IMR-90 (cell line): ENCODE data around the gene PMM2. TPM values are rescaled to one million over a fixed set of nuclear protein-coding genes. Genes with fewer than 3 reads are reported as not detected.
A peak's percentile ranks its signal among the peaks of the same experiment; 100 is the strongest.

Source experiments
- ATAC-seq: fragments of 200-7000 bp; cut with Tn5 transposase; 2 replicates; pipeline ENCODE4 v1.9.1; 2020; ENCODE audit warnings: low read depth, mild to moderate bottlenecking, moderate library complexity
- BruUV-seq: library from RNA; stranded (reverse); fragments of 400-500 nt; replicated peaks from 2 replicates; lab custom pipeline; 2021; lab: Mats Ljungman, UMichigan
- CTCF ChIA-PET: fragments of 300-600 bp; formaldehyde crosslinking; extraction: SDS; loops from one replicate; lab custom pipeline; 2021; ENCODE audit warnings: antibody characterized with exemption; lab: Yijun Ruan, JAX
- POLR2A ChIA-PET: fragments of 300-600 bp; sonication (Branson Sonifier 250); formaldehyde crosslinking; loops from one replicate; lab custom pipeline; 2022; ENCODE audit warnings: antibody characterized with exemption; ENCODE audit not compliant: unreplicated experiment; lab: Charles Lee
- DNase-seq: peaks from one replicate; pipeline ENCODE4 v3.0.0; 2013
- H2AFZ ChIP-seq: replicated peaks from 2 replicates; pipeline ENCODE3; 2013; ENCODE audit warnings: low read length, mild to moderate bottlenecking; ENCODE audit not compliant: poor library complexity
- H2AK5ac ChIP-seq: 2 replicates; pipeline ENCODE4 v1.6.1; 2013; ENCODE audit warnings: low read depth, low read length, inconsistent platforms
- H2AK9ac ChIP-seq: replicated peaks from 2 replicates; pipeline ENCODE3; 2013; ENCODE audit warnings: mild to moderate bottlenecking, low read depth, low read length, moderate library complexity; ENCODE audit not compliant: poor library complexity
- H2BK120ac ChIP-seq: 2 replicates; pipeline ENCODE4 v1.6.1; 2013; ENCODE audit warnings: low read depth, low read length, inconsistent platforms
- H2BK15ac ChIP-seq: 3 replicates; pipeline ENCODE4 v1.6.1; 2013; ENCODE audit warnings: low read depth, low read length, inconsistent platforms
- H2BK20ac ChIP-seq: 2 replicates; pipeline ENCODE4 v1.6.1; 2013; ENCODE audit warnings: low read depth, mild to moderate bottlenecking, inconsistent platforms, low read length, moderate library complexity
- H2BK5ac ChIP-seq: 2 replicates; pipeline ENCODE4 v1.6.1; 2013; ENCODE audit warnings: mild to moderate bottlenecking, low read depth, low read length, inconsistent platforms; ENCODE audit not compliant: poor library complexity, severe bottlenecking
- H3K14ac ChIP-seq: replicated peaks from 2 replicates; pipeline ENCODE4 v1.6.1; 2013; ENCODE audit warnings: low read depth, low read length, inconsistent platforms
- H3K18ac ChIP-seq: 2 replicates; pipeline ENCODE4 v1.6.1; 2013; ENCODE audit warnings: low read depth, low read length, control low read depth
- H3K23ac ChIP-seq: 2 replicates; pipeline ENCODE4 v1.6.1; 2013; ENCODE audit warnings: low read depth, low read length, inconsistent platforms
- H3K27ac ChIP-seq: 2 replicates; pipeline ENCODE4 v1.5.1; 2013; ENCODE audit warnings: mild to moderate bottlenecking, control low read depth, low read length; ENCODE audit not compliant: insufficient read depth
- H3K27me3 ChIP-seq: 2 replicates; pipeline ENCODE4 v1.6.1; 2013; ENCODE audit warnings: low read length; ENCODE audit not compliant: control insufficient read depth, insufficient read depth
- H3K36me3 ChIP-seq: 2 replicates; pipeline ENCODE4 v1.6.1; 2013; ENCODE audit warnings: low read length, mixed read lengths; ENCODE audit not compliant: control insufficient read depth, insufficient read depth
- H3K4ac ChIP-seq: 2 replicates; pipeline ENCODE4 v1.6.1; 2013; ENCODE audit warnings: low read depth, low read length, inconsistent platforms
- H3K4me1 ChIP-seq: 2 replicates; pipeline ENCODE4 v1.6.1; 2013; ENCODE audit warnings: low read length, mixed read lengths; ENCODE audit not compliant: control insufficient read depth, insufficient read depth
- H3K4me2 ChIP-seq: 2 replicates; pipeline ENCODE4 v1.6.1; 2013; ENCODE audit warnings: low read depth, mild to moderate bottlenecking, control low read depth, low read length, moderate library complexity
- H3K4me3 ChIP-seq: 2 replicates; pipeline ENCODE4 v1.5.1; 2013; ENCODE audit warnings: low read depth, mild to moderate bottlenecking, control low read depth, low read length, moderate library complexity; ENCODE audit not compliant: insufficient read depth
- H3K56ac ChIP-seq: 2 replicates; pipeline ENCODE4 v1.6.1; 2013; ENCODE audit warnings: low read length, inconsistent platforms; ENCODE audit not compliant: insufficient read depth; ENCODE audit errors: extremely low read depth
- H3K79me1 ChIP-seq, 2 experiments: 2 replicates each; pipeline ENCODE4 v1.6.1; 2013; ENCODE audit warnings: low read length in 2 of 2, inconsistent platforms in 1 of 2, low read depth in 1 of 2
- H3K9ac ChIP-seq: 2 replicates; pipeline ENCODE4 v1.6.1; 2013; ENCODE audit warnings: low read depth, low read length, control low read depth
- H3K9me1 ChIP-seq: 2 replicates; pipeline ENCODE4 v1.6.1; 2013; ENCODE audit warnings: low read length, inconsistent platforms; ENCODE audit not compliant: insufficient read depth
- H3K9me3 ChIP-seq: 2 replicates; pipeline ENCODE4 v1.6.1; 2013; ENCODE audit warnings: low read length; ENCODE audit not compliant: control insufficient read depth, insufficient read depth
- H4K20me1 ChIP-seq: 2 replicates; pipeline ENCODE4 v1.6.1; 2013; ENCODE audit warnings: low read length, inconsistent platforms; ENCODE audit not compliant: insufficient read depth
- H4K5ac ChIP-seq: 2 replicates; pipeline ENCODE4 v1.6.1; 2013; ENCODE audit warnings: mild to moderate bottlenecking, low read depth, low read length, control low read depth
- H4K8ac ChIP-seq, 2 experiments: 2 replicates each; pipeline ENCODE4 v1.6.1; 2013; ENCODE audit warnings: low read depth in 2 of 2, low read length in 2 of 2, control low read depth in 1 of 2, inconsistent platforms in 1 of 2
- H4K91ac ChIP-seq: 2 replicates; pipeline ENCODE4 v1.6.1; 2013; ENCODE audit warnings: low read depth, low read length, inconsistent platforms; ENCODE audit not compliant: insufficient read depth
- FOS ChIP-seq: fragments of 150-350 bp; IDR thresholded peaks from 2 replicates; pipeline ENCODE4 v1.6.1; 2016; ENCODE audit warnings: low read depth, low read length
- MXI1 ChIP-seq: IDR thresholded peaks from 2 replicates; pipeline ENCODE4 v1.6.1; 2012; ENCODE audit warnings: low read depth, mild to moderate bottlenecking, low read length, moderate library complexity, borderline replicate concordance
- POLR2A ChIP-seq: IDR thresholded peaks from 2 replicates; pipeline ENCODE4 v1.6.1; 2012; ENCODE audit warnings: mild to moderate bottlenecking, low read depth, low read length
- RAD21 ChIP-seq: IDR thresholded peaks from 2 replicates; pipeline ENCODE4 v1.6.1; 2012; ENCODE audit warnings: low read length, improper control_type of control experiment
- RCOR1 ChIP-seq: IDR thresholded peaks from 2 replicates; pipeline ENCODE4 v1.6.1; 2012; ENCODE audit warnings: mild to moderate bottlenecking, low read length, improper control_type of control experiment; ENCODE audit not compliant: insufficient replicate concordance
- WGBS, 2 experiments: methylation state at CpG; one replicate each; pipeline versions ENCODE4 v1.1.5 to v1.1.7; 2013; ENCODE audit warnings: missing lambda C conversion rate in 2 of 2; ENCODE audit not compliant: insufficient read length in 1 of 2; ENCODE audit errors: extremely low coverage in 2 of 2; 5-methylcytosine and 5-hydroxymethylcytosine counted together
- dilution Hi-C: fragments of 300-500 bp; cut with HindIII; formaldehyde crosslinking; loops from one replicate; pipeline ENCODE4 v1.14.3; 2018; ENCODE audit warnings: low sequenced_read_pairs; ENCODE audit not compliant: unreplicated experiment
- in situ Hi-C: fragments of 300-500 bp; cut with MboI; formaldehyde crosslinking; loops from 3 replicates; pipeline ENCODE4 v1.14.3; 2019; ENCODE audit warnings: low sequenced_read_pairs, inconsistent platforms, mixed read lengths
- intact Hi-C: fragments of 100-400 bp; cut with micrococcal nuclease; formaldehyde crosslinking; loops from 2 replicates; pipeline ENCODE4 v1.10.0; 2022
- polyA plus RNA-seq, 3 experiments: library from polyadenylated mRNA; depleted of rRNA; stranded (reverse); fragments of >200 nt; gene quantifications; 2 replicates each; pipeline ENCODE4 v1.2.3, GENCODE V29; 2012; ENCODE audit warnings: low replicate concordance in 1 of 3
- total RNA-seq: library from RNA; depleted of rRNA; stranded (reverse); fragments of >200 nt; gene quantifications from 2 replicates; pipeline ENCODE4 v1.2.3, GENCODE V29; 2012
- TF ChIP-seq, protein P1 (sequence below): fragments of 150-350 bp; IDR thresholded peaks from 2 replicates; pipeline ENCODE4 v1.6.1; 2016; ENCODE audit warnings: low read depth, mild to moderate bottlenecking, low read length, moderate library complexity, borderline replicate concordance
- TF ChIP-seq, protein P2 (sequence below): conservative IDR thresholded peaks from 2 replicates; pipeline ENCODE4 v1.5.1; 2012; ENCODE audit warnings: mild to moderate bottlenecking, low read depth, low read length, improper control_type of control experiment

The PMM2 gene
- total and polyA plus RNA-seq, 2 of the 4 experiments (the other 2 are of a cell fraction), result 25.8 to 38.9 TPM

DNA sequence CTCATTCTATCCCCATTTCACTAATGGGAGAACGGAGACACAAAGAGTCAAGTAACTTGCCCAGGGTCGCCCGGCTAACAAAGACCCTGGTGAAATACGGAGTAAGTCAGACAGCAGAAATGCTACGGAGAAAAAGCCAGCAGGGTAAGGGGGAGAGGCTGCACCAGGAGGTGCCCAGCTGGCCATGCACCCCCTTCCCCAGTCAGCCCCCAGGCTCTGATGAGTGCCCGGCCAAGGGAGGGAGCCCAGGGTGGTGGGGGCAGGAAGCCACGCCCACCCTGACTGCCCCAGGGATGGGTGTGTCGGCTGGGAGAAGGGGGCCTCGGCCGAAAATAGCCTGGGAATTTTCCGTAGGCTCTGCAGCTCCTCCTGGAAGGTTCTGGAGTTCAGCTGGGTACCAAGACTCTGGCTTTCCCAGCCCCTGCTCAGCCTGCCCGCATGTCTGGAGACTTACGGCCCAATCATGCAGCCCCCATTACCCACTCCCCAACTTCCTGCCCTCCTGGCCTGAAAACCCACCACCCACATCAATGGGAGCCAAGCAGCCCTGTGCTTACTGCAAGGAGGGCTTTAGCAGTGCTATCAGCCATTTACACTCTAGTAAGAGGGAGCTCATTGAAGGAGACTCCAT, 67.0 kb downstream of the PMM2 start (continued):
- TF ChIP-seq, protein P1, sequence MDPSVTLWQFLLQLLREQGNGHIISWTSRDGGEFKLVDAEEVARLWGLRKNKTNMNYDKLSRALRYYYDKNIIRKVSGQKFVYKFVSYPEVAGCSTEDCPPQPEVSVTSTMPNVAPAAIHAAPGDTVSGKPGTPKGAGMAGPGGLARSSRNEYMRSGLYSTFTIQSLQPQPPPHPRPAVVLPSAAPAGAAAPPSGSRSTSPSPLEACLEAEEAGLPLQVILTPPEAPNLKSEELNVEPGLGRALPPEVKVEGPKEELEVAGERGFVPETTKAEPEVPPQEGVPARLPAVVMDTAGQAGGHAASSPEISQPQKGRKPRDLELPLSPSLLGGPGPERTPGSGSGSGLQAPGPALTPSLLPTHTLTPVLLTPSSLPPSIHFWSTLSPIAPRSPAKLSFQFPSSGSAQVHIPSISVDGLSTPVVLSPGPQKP, result no peak

DNA sequence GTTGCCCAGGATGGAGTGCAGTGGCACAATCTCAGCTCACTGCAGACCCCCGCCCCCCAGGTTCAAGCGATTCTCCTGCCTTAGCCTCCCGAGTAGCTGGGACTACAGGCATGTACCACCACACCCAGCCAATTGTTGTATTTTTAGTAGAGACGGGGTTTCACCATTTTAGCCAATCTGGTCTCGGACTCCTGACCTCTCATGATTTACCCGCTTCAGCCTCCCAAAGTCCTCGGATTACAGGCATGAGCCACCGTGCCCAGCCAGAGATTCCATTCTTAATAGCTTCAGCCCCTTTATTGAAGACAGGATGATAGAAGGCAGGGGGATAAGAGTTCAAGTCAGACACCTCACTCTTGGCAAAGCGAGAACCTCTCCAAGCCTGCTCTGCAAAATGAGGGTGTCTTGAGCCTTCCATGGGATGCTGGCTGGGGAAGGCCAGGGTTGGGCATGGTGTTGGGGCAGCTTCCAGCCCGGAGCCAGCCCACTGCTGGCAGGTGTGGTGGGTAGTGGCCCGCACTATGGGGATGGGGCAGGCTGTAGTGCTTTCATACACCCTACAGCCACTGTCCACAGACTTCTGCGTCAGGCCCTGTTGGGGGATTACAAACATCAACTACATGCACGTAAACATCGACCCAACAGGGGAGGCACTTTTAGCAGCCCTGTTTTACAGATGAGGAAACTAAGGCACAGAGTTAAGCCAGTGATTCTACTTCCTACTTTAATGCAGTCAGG, 67.7 kb downstream of the PMM2 start:
- Histone ChIP-seq H3K27me3 (no peaks in the 10 kb centered on the region), H2BK15ac (no peak overlapping the region), H3K18ac (no peak overlapping the region), H3K9me1 (peaks cover 17% of the 10 kb centered on the region), H4K20me1 (peaks cover 70% of the 10 kb centered on the region), H3K4me3 (no peak overlapping the region), H4K8ac (no peak overlapping the region), H3K56ac (no peak overlapping the region), H4K91ac (no peak overlapping the region), H3K27ac (no peak overlapping the region), H3K9ac (no peak overlapping the region), H2AK5ac (no peak overlapping the region; the same call in 1 of the 2 replicates), H4K5ac (no peak overlapping the region), H2BK5ac (no peak overlapping the region), H2AFZ (no peak overlapping the region), H3K79me1 (peaks cover 8 to 83% of the 10 kb centered on the region in 2 experiments), H3K14ac (no peak overlapping the region), H3K23ac (no peak overlapping the region; the same call in 1 of the 2 replicates), H3K9me3 (no peaks in the 10 kb centered on the region), H3K4me1 (peaks cover 28% of the 10 kb centered on the region), H2AK9ac (no peak overlapping the region), H3K4ac (peak overlapping the region; percentile 8; the same call in 1 of the 2 replicates), H2BK120ac (no peak overlapping the region), H3K36me3 (peaks cover 4% of the 10 kb centered on the region), H2BK20ac (no peak overlapping the region), H3K4me2 (no peak overlapping the region)
- BruUV-seq, result no TSS peak
- POLR2A ChIA-PET, result no interaction called here
- dilution Hi-C loops (no loop called here), in situ Hi-C loops (no loop called here), intact Hi-C loops (loop anchor here (5.0 kb wide), 1 partner anchor 68 kb away; the partner anchor contains the start of genes PMM2 and TMEM186)
- TF ChIP-seq, protein P2, sequence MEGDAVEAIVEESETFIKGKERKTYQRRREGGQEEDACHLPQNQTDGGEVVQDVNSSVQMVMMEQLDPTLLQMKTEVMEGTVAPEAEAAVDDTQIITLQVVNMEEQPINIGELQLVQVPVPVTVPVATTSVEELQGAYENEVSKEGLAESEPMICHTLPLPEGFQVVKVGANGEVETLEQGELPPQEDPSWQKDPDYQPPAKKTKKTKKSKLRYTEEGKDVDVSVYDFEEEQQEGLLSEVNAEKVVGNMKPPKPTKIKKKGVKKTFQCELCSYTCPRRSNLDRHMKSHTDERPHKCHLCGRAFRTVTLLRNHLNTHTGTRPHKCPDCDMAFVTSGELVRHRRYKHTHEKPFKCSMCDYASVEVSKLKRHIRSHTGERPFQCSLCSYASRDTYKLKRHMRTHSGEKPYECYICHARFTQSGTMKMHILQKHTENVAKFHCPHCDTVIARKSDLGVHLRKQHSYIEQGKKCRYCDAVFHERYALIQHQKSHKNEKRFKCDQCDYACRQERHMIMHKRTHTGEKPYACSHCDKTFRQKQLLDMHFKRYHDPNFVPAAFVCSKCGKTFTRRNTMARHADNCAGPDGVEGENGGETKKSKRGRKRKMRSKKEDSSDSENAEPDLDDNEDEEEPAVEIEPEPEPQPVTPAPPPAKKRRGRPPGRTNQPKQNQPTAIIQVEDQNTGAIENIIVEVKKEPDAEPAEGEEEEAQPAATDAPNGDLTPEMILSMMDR, result no peak
- no peak for TF ChIP-seq RAD21
- no peak for TF ChIP-seq MXI1
- TF ChIP-seq RCOR1, result no peak
- TF ChIP-seq FOS, result no peak
- 0 out of 2 replicates have a peak, but pooled peaks have one; percentile 6 for TF ChIP-seq POLR2A
- 100% methylated on average over 3 of the region's 14 CpGs; no CpG with 5 or more reads in 1 of the 2 experiments for WGBS, 2 experiments
- CTCF ChIA-PET, result interaction anchor here (1.2 kb wide), 1 partner anchor 8 kb away, joined by 3 read pairs; no protein-coding TSS in a partner anchor
- DNase-seq, result no peak
- no peak for ATAC-seq
